ENCODE measurements around the gene P4HA2.
"Not testable (repeated sequence)": the region's sequence is repeated elsewhere in the genome, so short reads cannot be mapped to it uniquely, and the experiment has no call there.

P4HA2 gene

GRCh38 chr5:132199116-132199680 is 28.5 kb downstream of the P4HA2 start:
- no peak for DNase-seq (ENCODE audit: low read depth in 3 of 3)

GRCh38 chr5:132198571-132198970 is 29.1 kb downstream of the P4HA2 start:
- DNase-seq (ENCODE audit: low read depth in 3 of 3) = no peak

- DNase-seq (ENCODE audit: low read depth in 3 of 3) = no peak
Measured at GRCh38 chr5:132195727-132196126, 31.9 kb downstream of the P4HA2 start.

GRCh38 chr5:132193165-132193694 is 34.4 kb downstream of the P4HA2 start:
- DNase-seq (ENCODE audit: low read depth in 3 of 3) = no peak

GRCh38 chr5:132190161-132190817 is 37.4 kb downstream of the P4HA2 start:
- DNase-seq (ENCODE audit: low read depth in 3 of 3) = no peak

GRCh38 chr5:132184588-132184987 is 43.1 kb downstream of the P4HA2 start:
- no peak for DNase-seq (ENCODE audit: low read depth in 3 of 3)

- no peak for DNase-seq (ENCODE audit: low read depth in 3 of 3)
Measured at GRCh38 chr5:132183723-132184122, 43.9 kb downstream of the P4HA2 start.

- DNase-seq (ENCODE audit: low read depth in 3 of 3) = no peak
Measured at GRCh38 chr5:132182359-132183040, 45.2 kb downstream of the P4HA2 start.

- DNase-seq (ENCODE audit: low read depth in 3 of 3) = no peak
Measured at GRCh38 chr5:132181011-132181629, 46.5 kb downstream of the P4HA2 start.

GRCh38 chr5:132180134-132180745 is 47.4 kb downstream of the P4HA2 start:
- DNase-seq (ENCODE audit: low read depth in 3 of 3) = no peak

GRCh38 chr5:132179405-132179804 is 48.2 kb downstream of the P4HA2 start:
- no peak for DNase-seq (ENCODE audit: low read depth in 3 of 3)

- no peak for DNase-seq (ENCODE audit: low read depth in 3 of 3)
Measured at GRCh38 chr5:132177691-132178149, 49.9 kb downstream of the P4HA2 start.

- DNase-seq (ENCODE audit: low read depth in 3 of 3) = no peak
Measured at GRCh38 chr5:132176987-132177386, 50.7 kb downstream of the P4HA2 start.

GRCh38 chr5:132176521-132176945 is 51.1 kb downstream of the P4HA2 start:
- peak in 1 of 3 donors; percentile 8 for DNase-seq (ENCODE audit: low read depth in 3 of 3)

- DNase-seq (ENCODE audit: low read depth in 3 of 3) = no peak
Measured at GRCh38 chr5:132162945-132163344, 64.7 kb downstream of the P4HA2 start.

GRCh38 chr5:132161574-132162326 is 65.9 kb downstream of the P4HA2 start:
- DNase-seq (ENCODE audit: low read depth in 3 of 3) = not testable (repeated sequence)

- no peak for DNase-seq (ENCODE audit: low read depth in 3 of 3)
Measured at GRCh38 chr5:132156413-132156812, 71.2 kb downstream of the P4HA2 start.

- DNase-seq (ENCODE audit: low read depth in 3 of 3) = no peak
Measured at GRCh38 chr5:132150565-132150964, 77.1 kb downstream of the P4HA2 start.

- no peak for DNase-seq (ENCODE audit: low read depth in 3 of 3)
Measured at GRCh38 chr5:132147663-132148062, 80.0 kb downstream of the P4HA2 start.

GRCh38 chr5:132145326-132145725 is 82.3 kb downstream of the P4HA2 start:
- DNase-seq (ENCODE audit: low read depth in 3 of 3) = not testable (repeated sequence)

- no peak for DNase-seq (ENCODE audit: low read depth in 3 of 3)
Measured at GRCh38 chr5:132143148-132143547, 84.5 kb downstream of the P4HA2 start.

Measured in stimulated activated CD4-positive, alpha-beta T cell treated with anti-CD3 and anti-CD28 coated beads, TNF-alpha, amount 100 ng/mL, for 48 hours (primary cell).